ENCODE results near the gene EGLN2.

EGLN2 gene

GRCh38 chr19:40797166-40797962, 1.6 kb upstream of the EGLN2 start:
- TF ChIP-seq CTCF (conservative IDR thresholded peaks at IDR 0.05; ENCODE audit: low read depth) = no peak
- CTCF ChIA-PET = interaction anchor here (0.6 kb wide), 1 partner anchor 340 kb away, joined by 3 read pairs; no protein-coding TSS in a partner anchor
- no peak for DNase-seq (ENCODE audit: low spot score)
- POLR2A ChIA-PET (ENCODE audit: low non-redundant PET) = no interaction called here
- peak overlapping the region; percentile 88 for H3K27ac ChIP-seq

DNA sequence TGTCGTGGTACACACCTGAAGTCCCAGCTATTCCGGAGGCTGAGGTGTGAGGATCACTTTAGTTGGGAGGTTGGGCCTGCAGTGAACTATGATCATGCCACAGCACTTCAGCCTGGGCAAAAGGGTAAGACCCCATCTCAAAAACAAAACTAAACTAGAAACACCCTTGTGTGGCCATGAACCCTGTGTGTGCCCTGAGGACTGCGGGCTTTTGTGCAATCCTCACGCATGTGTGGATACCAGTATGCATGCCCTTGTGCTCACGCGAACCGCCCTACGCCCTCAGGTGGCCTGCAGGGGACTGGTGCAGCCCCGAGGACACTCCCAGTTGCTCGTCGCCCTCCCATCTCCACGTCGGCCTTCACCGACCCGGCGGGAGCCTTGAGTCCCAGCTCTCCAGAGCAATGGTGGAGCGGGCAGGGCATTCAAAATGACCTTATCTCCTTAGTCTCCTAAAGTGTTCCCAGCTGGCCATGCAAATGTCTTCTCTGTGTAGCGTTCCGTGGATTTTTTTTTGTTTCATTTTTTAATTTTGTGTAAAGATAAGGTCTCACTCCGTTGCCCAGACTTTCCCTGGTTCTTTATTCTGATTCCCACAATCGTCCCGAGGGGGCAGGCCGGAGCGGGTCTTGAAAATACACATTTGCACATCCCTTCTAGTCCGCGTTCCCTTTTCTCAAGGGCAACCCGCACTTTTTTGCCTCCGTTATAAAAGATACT, 868 bp upstream of the EGLN2 start:
- POLR2A ChIA-PET (ENCODE audit: low non-redundant PET) = interaction anchor here (1.1 kb wide), 1 partner anchor 20 kb away, joined by 3 read pairs; the partner anchor contains the start of gene RAB4B
- TF ChIP-seq CTCF (conservative IDR thresholded peaks at IDR 0.05; ENCODE audit: low read depth) = peak; percentile 60
- CTCF ChIA-PET = interaction anchor here (0.6 kb wide), 2 partner anchors 96 to 350 kb away, joined by 3 to 7 read pairs; no protein-coding TSS in a partner anchor
- no peak for DNase-seq (ENCODE audit: low spot score)
- peak overlapping the region; percentile 88 for H3K27ac ChIP-seq

GRCh38 chr19:40799558-40800338, 757 bp downstream of the EGLN2 start:
- ChIA-PET POLR2A (ENCODE audit: low non-redundant PET) (no interaction called here), CTCF (no interaction called here)
- no peak for DNase-seq (ENCODE audit: low spot score)
- no peak for TF ChIP-seq CTCF (conservative IDR thresholded peaks at IDR 0.05; ENCODE audit: low read depth)
- H3K27ac ChIP-seq = peak overlapping the region; percentile 88

GRCh38 chr19:40800339-40800996, 1.5 kb downstream of the EGLN2 start:
- ChIA-PET CTCF (interaction anchor here (0.6 kb wide), 1 partner anchor 367 kb away, joined by 4 read pairs; no protein-coding TSS in a partner anchor), POLR2A (ENCODE audit: low non-redundant PET) (no interaction called here)
- TF ChIP-seq CTCF (conservative IDR thresholded peaks at IDR 0.05; ENCODE audit: low read depth) = no peak
- no peak for DNase-seq (ENCODE audit: low spot score)
- H3K27ac ChIP-seq = peak overlapping the region; percentile 88

DNA sequence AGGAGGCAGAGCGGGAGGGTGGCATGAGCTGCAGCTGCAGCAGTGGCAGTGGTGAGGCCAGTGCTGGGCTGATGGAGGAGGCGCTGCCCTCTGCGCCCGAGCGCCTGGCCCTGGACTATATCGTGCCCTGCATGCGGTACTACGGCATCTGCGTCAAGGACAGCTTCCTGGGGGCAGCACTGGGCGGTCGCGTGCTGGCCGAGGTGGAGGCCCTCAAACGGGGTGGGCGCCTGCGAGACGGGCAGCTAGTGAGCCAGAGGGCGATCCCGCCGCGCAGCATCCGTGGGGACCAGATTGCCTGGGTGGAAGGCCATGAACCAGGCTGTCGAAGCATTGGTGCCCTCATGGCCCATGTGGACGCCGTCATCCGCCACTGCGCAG, 2.0 kb downstream of the EGLN2 start:
- H3K27ac ChIP-seq = peak overlapping the region; percentile 88
- no peak for DNase-seq (ENCODE audit: low spot score)
- CTCF ChIA-PET = interaction anchor here (0.6 to 0.8 kb wide), 2 partner anchors 90 to 368 kb away, joined by 3 to 4 read pairs; no protein-coding TSS in a partner anchor
- POLR2A ChIA-PET (ENCODE audit: low non-redundant PET) = no interaction called here
- TF ChIP-seq CTCF (conservative IDR thresholded peaks at IDR 0.05; ENCODE audit: low read depth) = no peak

All from RWPE1 (cell line).